H1 (cell line): Measurements from ENCODE around the gene MBD3L5. TPM values are rescaled to one million over a fixed set of nuclear protein-coding genes. Genes with fewer than 3 reads are reported as not detected.

Experiments
- CTCF ChIA-PET: fragments of 300-600 bp; sonication (Branson Sonifier 250); formaldehyde crosslinking; loops from one replicate; lab custom pipeline; 2021; ENCODE audit not compliant: partially characterized antibody; lab: Charles Lee
- POLR2A ChIA-PET: fragments of 300-600 bp; sonication (Branson Sonifier 250); formaldehyde crosslinking; loops from one replicate; lab custom pipeline; 2021; ENCODE audit warnings: inconsistent platforms; ENCODE audit not compliant: partially characterized antibody; lab: Charles Lee
- DNase-seq, 2 experiments: peaks; one replicate each; pipeline versions ENCODE4 v3.0.0 to v3.0.0-alpha.2; 2010 to 2022; ENCODE audit warnings: low spot score in 2 of 2, low read depth in 1 of 2, mixed read lengths in 1 of 2
- FAIRE-seq: peaks from 2 replicates; lab custom pipeline; 2011; peaks lifted over from hg19 to GRCh38; lab: Jason Lieb, UNC
- H2AFZ ChIP-seq: 2 replicates; pipeline ENCODE4 v1.8.1; 2012; ENCODE audit warnings: low read length, inconsistent platforms
- H2AK5ac ChIP-seq: 2 replicates; pipeline ENCODE4 v1.6.1; 2013; ENCODE audit warnings: low read depth, low read length
- H2BK120ac ChIP-seq: replicated peaks from 2 replicates; pipeline ENCODE3; 2013; ENCODE audit warnings: low read depth, low read length, inconsistent platforms
- H2BK12ac ChIP-seq: 2 replicates; pipeline ENCODE4 v1.6.1; 2013; ENCODE audit warnings: low read depth, low read length
- H2BK15ac ChIP-seq: 2 replicates; pipeline ENCODE4 v1.6.1; 2013; ENCODE audit warnings: low read length
- H2BK20ac ChIP-seq: 2 replicates; pipeline ENCODE4 v1.6.1; 2013; ENCODE audit warnings: low read length
- H2BK5ac ChIP-seq: 2 replicates; pipeline ENCODE4 v1.6.1; 2013; ENCODE audit warnings: low read depth, low read length
- H3K14ac ChIP-seq: 2 replicates; pipeline ENCODE4 v1.6.1; 2013; ENCODE audit warnings: inconsistent platforms; ENCODE audit not compliant: insufficient read length
- H3K18ac ChIP-seq: 2 replicates; pipeline ENCODE4 v1.6.1; 2013; ENCODE audit warnings: low read length; ENCODE audit errors: extremely low read depth
- H3K23ac ChIP-seq: 2 replicates; pipeline ENCODE4 v1.6.1; 2013; ENCODE audit warnings: inconsistent platforms; ENCODE audit not compliant: insufficient read length
- H3K23me2 ChIP-seq: 2 replicates; pipeline ENCODE4 v1.6.1; 2013; ENCODE audit warnings: low read depth, low read length
- H3K27ac ChIP-seq: 2 replicates; pipeline ENCODE4 v1.6.1; 2011; ENCODE audit warnings: low read depth, low read length, inconsistent platforms
- H3K27me3 ChIP-seq, 4 experiments: replicated peaks in 1 of 4; 1 replicate in 1 of 4; 2 replicates in 3 of 4; pipeline versions ENCODE4 v1.6.1 to v1.8.1; 2011 to 2013; ENCODE audit warnings: low read length in 3 of 4, mild to moderate bottlenecking in 3 of 4, inconsistent platforms in 2 of 4, mixed read lengths in 2 of 4, moderate library complexity in 1 of 4; ENCODE audit not compliant: control insufficient read depth in 3 of 4, insufficient read depth in 3 of 4; ENCODE audit errors: extremely low read depth in 1 of 4
- H3K36me3 ChIP-seq, 4 experiments: 2 replicates each; pipeline versions ENCODE4 v1.6.1 to v1.8.1; 2011 to 2013; ENCODE audit warnings: mild to moderate bottlenecking in 4 of 4, low read length in 3 of 4, moderate library complexity in 2 of 4, control low read depth in 1 of 4, inconsistent platforms in 1 of 4; ENCODE audit not compliant: insufficient read depth in 4 of 4, control insufficient read depth in 2 of 4
- H3K4ac ChIP-seq: replicated peaks from 2 replicates; pipeline ENCODE3; 2013; ENCODE audit warnings: low read length, low read depth, mixed read lengths, inconsistent platforms; ENCODE audit not compliant: insufficient read length
- H3K4me1 ChIP-seq, 4 experiments: replicated peaks in 1 of 4; 1 replicate in 1 of 4; 2 replicates in 3 of 4; pipeline versions ENCODE4 v1.6.1 to v1.8.1; 2011 to 2013; ENCODE audit warnings: low read length in 3 of 4, inconsistent platforms in 2 of 4, mixed read lengths in 1 of 4; ENCODE audit not compliant: insufficient read depth in 4 of 4, control insufficient read depth in 3 of 4
- H3K4me2 ChIP-seq, 2 experiments: 2 replicates each; pipeline versions ENCODE4 v1.6.1 to v1.8.1; 2011 to 2013; ENCODE audit warnings: low read depth in 2 of 2, low read length in 2 of 2, control low read depth in 1 of 2, inconsistent platforms in 1 of 2, mild to moderate bottlenecking in 1 of 2; ENCODE audit not compliant: insufficient read depth in 1 of 2
- H3K4me3 ChIP-seq, 4 experiments: fragments of 200-600, 300-600 bp in 1 of 4; sonication (generic), shearing (Covaris generic), sonication (Bioruptor Twin) in 1 of 4; 2 replicates each; pipeline versions ENCODE4 v1.5.1 to v1.8.1; 2011 to 2016; ENCODE audit warnings: low read length in 4 of 4, low read depth in 3 of 4, control low read depth in 2 of 4, inconsistent platforms in 2 of 4, mild to moderate bottlenecking in 2 of 4, mixed read lengths in 1 of 4, moderate library complexity in 1 of 4; ENCODE audit not compliant: insufficient read depth in 2 of 4; ENCODE audit errors: extremely low read depth in 1 of 4
- H3K56ac ChIP-seq: replicated peaks from 2 replicates; pipeline ENCODE3; 2013; ENCODE audit warnings: low read depth, mild to moderate bottlenecking, mixed read lengths, low read length, inconsistent platforms; ENCODE audit not compliant: insufficient read length
- H3K79me1 ChIP-seq: 2 replicates; pipeline ENCODE4 v1.6.1; 2013; ENCODE audit warnings: low read depth, low read length, control low read depth
- H3K79me2 ChIP-seq, 2 experiments: 2 replicates each; pipeline versions ENCODE4 v1.6.1 to v1.8.1; 2012 to 2013; ENCODE audit warnings: low read length in 2 of 2, mild to moderate bottlenecking in 2 of 2, inconsistent platforms in 1 of 2; ENCODE audit not compliant: insufficient read depth in 2 of 2, control insufficient read depth in 1 of 2
- H3K9ac ChIP-seq, 4 experiments: replicated peaks in 1 of 4; 1 replicate in 1 of 4; 2 replicates in 3 of 4; pipeline versions ENCODE4 v1.6.1 to v1.8.1; 2011 to 2013; ENCODE audit warnings: low read depth in 3 of 4, low read length in 3 of 4, control low read depth in 2 of 4, mild to moderate bottlenecking in 2 of 4, moderate library complexity in 2 of 4, inconsistent platforms in 1 of 4; ENCODE audit errors: extremely low read depth in 1 of 4
- H3K9me3 ChIP-seq, 2 experiments: 2 replicates each; pipeline versions ENCODE4 v1.6.1 to v1.8.1; 2012 to 2013; ENCODE audit warnings: mild to moderate bottlenecking in 2 of 2, moderate library complexity in 2 of 2, control low read depth in 1 of 2, inconsistent platforms in 1 of 2, low read depth in 1 of 2, low read length in 1 of 2, mixed read lengths in 1 of 2; ENCODE audit not compliant: insufficient read depth in 2 of 2
- H4K20me1 ChIP-seq, 2 experiments: replicated peaks in 1 of 2; 2 replicates each; pipeline versions ENCODE3 to v1.8.1; 2011 to 2013; ENCODE audit warnings: inconsistent platforms in 2 of 2, low read length in 2 of 2, mild to moderate bottlenecking in 1 of 2; ENCODE audit not compliant: insufficient read depth in 2 of 2, control insufficient read depth in 1 of 2
- H4K5ac ChIP-seq: 2 replicates; pipeline ENCODE4 v1.6.1; 2013; ENCODE audit warnings: low read length, low read depth, mixed read lengths, inconsistent platforms; ENCODE audit not compliant: insufficient read length
- H4K8ac ChIP-seq: 2 replicates; pipeline ENCODE4 v1.8.0; 2013; ENCODE audit warnings: mild to moderate bottlenecking, moderate library complexity, low read length, inconsistent platforms; ENCODE audit not compliant: insufficient read depth; ENCODE audit errors: extremely low read depth
- H4K91ac ChIP-seq: replicated peaks from 2 replicates; pipeline ENCODE3; 2013; ENCODE audit warnings: low read length, mixed read lengths, inconsistent platforms; ENCODE audit not compliant: insufficient read length
- HDAC6 ChIP-seq: IDR thresholded peaks from one replicate; pipeline ENCODE4 v1.7.1; 2012; ENCODE audit warnings: low read depth, mild to moderate bottlenecking, inconsistent platforms, low read length, moderate library complexity
- NANOG ChIP-seq: IDR thresholded peaks from 2 replicates; pipeline ENCODE4 v1.6.1; 2011; ENCODE audit warnings: low read length, low read depth, mild to moderate bottlenecking, inconsistent platforms; ENCODE audit not compliant: insufficient read depth, poor library complexity, severe bottlenecking
- RXRA ChIP-seq: IDR thresholded peaks from 2 replicates; pipeline ENCODE4 v1.6.1; 2011; ENCODE audit warnings: low read depth, mild to moderate bottlenecking, low read length, moderate library complexity; ENCODE audit not compliant: insufficient read depth
- WGBS, 2 experiments: shearing (Covaris generic) in 1 of 2; methylation state at CpG; one replicate each; pipeline versions ENCODE4 v1.1.6 to v1.1.7; 2013 to 2015; ENCODE audit warnings: low lambda C conversion rate in 2 of 2, mixed read lengths in 2 of 2, inconsistent platforms in 1 of 2, low coverage in 1 of 2, missing lambda C conversion rate in 1 of 2; ENCODE audit not compliant: insufficient replicate concordance in 2 of 2, insufficient coverage in 1 of 2, insufficient read length in 1 of 2; ENCODE audit errors: extremely low coverage in 1 of 2, missing lambda C conversion rate in 1 of 2; 5-methylcytosine and 5-hydroxymethylcytosine counted together
- polyA plus RNA-seq, 7 experiments: library from polyadenylated mRNA; depleted of rRNA in 3 of 7; stranded (reverse) in 5 of 7; unstranded in 2 of 7; fragments of >200 nt in 5 of 7; fragments of 200-250 nt in 2 of 7; gene quantifications; 1 replicate in 5 of 7; 2 replicates in 1 of 7; 4 replicates in 1 of 7; pipeline versions ENCODE4 v1.2.1 to v1.2.3, GENCODE V29; 2011 to 2013; ENCODE audit warnings: missing spikeins in 2 of 7, mixed read lengths in 2 of 7
- total RNA-seq: library from RNA; stranded (reverse); fragmentation: NEBNext Ultra II Directional; extraction: Animal tissue kit (Norgen Biotek cat#: 25700); gene quantifications from 2 replicates; pipeline ENCODE4 v1.2.1, GENCODE V29; 2021

Gene MBD3L5
- total and polyA plus RNA-seq, 2 of the 8 experiments (the other 6 are each of a cell fraction or from before 2014, with no cell fraction given), result not detected

DNA sequence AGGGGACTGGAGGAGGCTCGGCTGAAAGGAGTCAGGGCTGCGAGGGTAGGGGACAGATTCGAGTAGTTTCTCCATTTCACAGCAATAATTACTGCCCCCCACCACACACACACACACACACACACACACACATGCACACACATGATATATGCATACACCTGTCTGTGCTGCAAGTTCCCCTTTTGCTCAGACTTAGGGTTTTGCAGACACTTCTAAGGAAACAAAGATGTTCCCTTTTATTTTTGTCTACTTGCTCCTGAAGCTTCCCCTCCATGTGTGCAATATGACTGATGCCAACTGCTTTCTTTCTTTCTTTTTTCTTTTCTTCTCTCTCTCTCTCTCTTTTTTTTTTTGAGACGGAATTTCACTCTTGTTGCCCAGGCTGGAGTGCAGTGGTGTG is 22.5 kb upstream of the MBD3L5 start:
- CTCF ChIA-PET, result no interaction called here
- Histone ChIP-seq H2BK5ac (no peak overlapping the region), H3K56ac (no peak overlapping the region), H3K14ac (no peak overlapping the region), H4K8ac (no peak overlapping the region), H2AFZ (no peak overlapping the region), H3K23me2 (no peaks in the 10 kb centered on the region), H2BK20ac (no peak overlapping the region), H3K36me3 (no peaks in the 10 kb centered on the region), H3K9ac (no peak overlapping the region), H3K4me3 (no peak overlapping the region), H4K91ac (no peak overlapping the region), H3K4ac (no peak overlapping the region), H4K5ac (no peak overlapping the region), H2BK120ac (no peak overlapping the region), H2AK5ac (no peak overlapping the region), H3K27ac (no peak overlapping the region), H3K18ac (no peak overlapping the region), H3K4me1 (no peaks in the 10 kb centered on the region), H3K9me3 (peaks cover 40 to 57% of the 10 kb centered on the region in 2 experiments), H4K20me1 (no peaks in the 10 kb centered on the region), H3K23ac (no peak overlapping the region), H2BK12ac (no peak overlapping the region), H3K4me2 (no peak overlapping the region), H3K79me1 (no peaks in the 10 kb centered on the region), H3K79me2 (no peaks in the 10 kb centered on the region), H3K27me3 (no peaks in the 10 kb centered on the region), H2BK15ac (no peak overlapping the region)
- POLR2A ChIA-PET, result no interaction called here
- TF ChIP-seq NANOG (no peak), HDAC6 (no peak), RXRA (no peak)
- 89% methylated on average over 3 of the region's 4 CpGs; no CpG with 5 or more reads in 1 of the 2 experiments for whole genome bisulfite sequencing, 2 experiments
- no peak for FAIRE-seq
- DNase-seq, result no peak
